Tibial nerve (tissue), 3 donors: ENCODE results near the gene GM2A.
"Not testable (repeated sequence)": the region's sequence is repeated elsewhere in the genome, so short reads cannot be mapped to it uniquely, and the experiment has no call there.

Experiments used
- CTCF ChIP-seq, 5 experiments: fragments of 200-600 bp in 3 of 5; fragments of 450-650 bp in 2 of 5; sonication (generic) in 3 of 5; IDR thresholded peaks; one replicate each; pipeline ENCODE4 v1.5.1; 2016 to 2019; ENCODE audit warnings: antibody characterized with exemption in 5 of 5, mild to moderate bottlenecking in 3 of 5, moderate library complexity in 2 of 5
- POLR2A ChIP-seq, 2 donors: fragments of 450-650 bp; IDR thresholded peaks; one replicate each; pipeline ENCODE4 v1.6.1; 2017; ENCODE audit warnings: antibody characterized with exemption in 2 of 2, mild to moderate bottlenecking in 2 of 2, moderate library complexity in 2 of 2

GRCh38 chr5:151254990-151255389 is 2.0 kb downstream of the GM2A start:
- not testable (repeated sequence) for TF ChIP-seq POLR2A, CTCF (IDR thresholded peaks at IDR 0.05)
